NCI-H146 treated with DMSO at 0.1 percent for 48 hours (cell line): Measurements from ENCODE around the gene BABAM2.
"Not testable (repeated sequence)": the region's sequence is repeated elsewhere in the genome, so short reads cannot be mapped to it uniquely, and the experiment has no call there.

ENCODE experiments used
- DNase-seq: peaks from one replicate; lab custom pipeline; 2025; ENCODE audit not compliant: unreplicated experiment; lab: John Stamatoyannopoulos, UW

The BABAM2 gene

GRCh38 chr2:28228434-28228995 lies 338.0 kb downstream of the BABAM2 start:
- no peak for DNase-seq

GRCh38 chr2:28231110-28231631 lies 340.6 kb downstream of the BABAM2 start:
- no peak for DNase-seq

GRCh38 chr2:28232295-28232694 lies 341.8 kb downstream of the BABAM2 start:
- no peak for DNase-seq

- peak; percentile 18 for DNase-seq
These were observed 342.7 kb downstream of the BABAM2 start for GRCh38 chr2:28233164-28233676.

DNA sequence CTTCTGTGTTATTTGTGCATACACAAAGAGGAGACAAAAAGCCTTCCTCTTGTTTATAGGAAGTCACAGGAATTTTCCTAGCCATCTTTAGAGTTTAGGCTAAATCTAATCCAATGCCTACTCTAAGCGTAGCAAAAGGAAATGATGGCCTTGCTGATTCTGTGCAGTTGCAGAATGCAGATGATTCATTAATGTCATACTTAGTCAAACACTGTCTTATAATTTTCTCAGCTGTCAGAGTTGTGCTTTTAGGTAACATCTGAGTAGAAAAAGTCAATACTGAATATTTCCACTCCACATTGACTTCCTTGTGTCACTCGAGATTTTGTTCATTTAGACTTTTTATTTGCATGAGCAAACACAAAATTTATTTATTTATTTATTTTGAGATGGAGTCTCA lies 344.3 kb downstream of the BABAM2 start:
- DNase-seq, result no peak

- no peak for DNase-seq
These were observed 348.7 kb downstream of the BABAM2 start for GRCh38 chr2:28239207-28239606.

DNA sequence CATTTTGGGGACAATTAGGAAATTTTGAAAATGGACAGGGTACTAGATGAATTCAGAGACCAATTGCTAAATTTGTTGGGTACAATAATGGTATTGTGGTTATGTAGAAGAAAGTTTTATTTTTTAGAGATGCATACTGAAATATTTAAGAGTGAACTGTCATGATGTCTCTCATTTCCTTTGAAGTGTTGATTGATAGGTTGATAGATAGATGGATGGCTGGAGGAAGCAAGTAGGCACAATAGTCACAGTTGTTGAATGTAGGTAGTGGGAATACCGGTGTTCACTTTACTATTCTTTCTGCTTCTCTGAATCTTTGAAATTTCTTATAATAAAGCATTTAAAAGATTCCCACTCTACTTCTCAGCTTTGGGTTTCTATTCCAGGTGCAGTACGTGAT lies 350.4 kb downstream of the BABAM2 start:
- DNase-seq, result no peak

DNA sequence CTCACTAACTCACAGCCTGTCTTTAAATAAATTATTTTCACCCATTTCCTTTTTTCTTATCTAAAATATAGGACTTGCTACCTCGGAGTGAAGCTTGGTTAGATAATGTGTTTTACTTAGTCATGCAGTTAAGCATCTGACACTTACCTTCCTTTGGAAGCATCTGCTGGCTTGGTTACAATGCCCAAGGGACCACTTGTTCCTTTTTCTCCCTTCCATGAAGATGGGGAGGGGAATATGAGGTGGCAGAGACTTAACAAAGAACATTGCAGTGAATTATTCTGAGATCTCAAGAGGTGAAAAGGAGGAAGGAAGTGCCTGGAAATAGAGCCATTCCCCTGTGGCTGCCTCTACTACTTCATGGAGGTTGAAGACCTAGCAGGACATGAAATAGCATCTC lies 356.8 kb downstream of the BABAM2 start:
- no peak for DNase-seq

DNA sequence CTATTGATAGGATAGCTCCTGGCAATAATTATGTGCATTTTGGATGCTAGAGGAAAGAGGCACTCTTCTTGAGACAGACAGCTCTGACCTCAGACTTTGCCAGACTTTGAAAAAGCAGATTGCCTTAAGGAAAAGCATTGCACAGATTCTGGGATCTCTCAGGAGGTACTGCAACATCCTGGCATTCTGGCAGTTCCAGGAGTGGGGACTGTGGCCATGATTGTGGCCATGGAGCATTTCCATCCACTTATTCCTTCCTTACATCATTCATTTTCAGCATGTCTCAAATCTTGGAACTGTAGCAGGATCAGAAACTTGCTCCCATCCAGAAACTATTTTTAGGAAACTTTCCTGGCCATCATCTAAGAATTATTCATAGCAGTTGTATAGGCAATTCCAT lies 357.2 kb downstream of the BABAM2 start:
- DNase-seq, result no peak

DNA sequence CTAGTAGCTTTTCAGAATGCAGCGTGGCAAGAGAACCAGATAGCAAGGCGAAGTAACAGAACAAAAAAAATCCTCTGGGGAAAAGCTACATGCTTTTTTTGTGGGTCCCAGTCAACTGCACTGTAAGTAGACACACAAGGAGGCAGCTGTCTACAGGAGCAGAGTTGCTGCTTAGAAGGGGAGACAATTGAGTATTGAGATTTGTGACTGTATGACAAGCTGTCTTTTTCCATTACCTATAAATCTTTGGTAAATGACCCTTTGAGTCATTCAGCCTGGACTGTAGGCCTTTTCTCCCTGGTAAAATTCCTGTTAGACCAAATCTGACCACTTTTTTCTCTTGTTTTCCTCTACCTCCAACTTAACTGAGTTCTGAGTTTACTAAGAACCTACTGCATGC lies 358.0 kb downstream of the BABAM2 start:
- no peak for DNase-seq

DNA sequence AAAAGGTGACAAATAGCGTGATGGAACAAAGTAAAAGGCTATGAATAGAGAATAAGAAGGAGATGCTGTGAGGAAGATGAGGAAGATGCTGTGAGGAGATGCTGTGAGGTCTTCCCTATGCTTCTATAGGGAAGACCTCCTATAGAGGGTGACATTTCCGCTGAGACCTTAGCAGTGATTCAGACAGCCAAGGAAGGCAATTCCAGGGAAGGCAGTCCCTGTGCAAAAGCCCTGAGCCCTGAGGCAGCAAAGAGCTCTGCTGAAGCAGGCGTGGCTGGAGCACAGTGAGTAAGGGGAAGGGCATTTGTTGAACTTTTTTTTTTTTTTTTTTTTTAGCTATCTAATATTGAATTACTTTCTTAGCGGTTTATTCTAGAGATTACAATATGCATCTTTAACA lies 359.5 kb downstream of the BABAM2 start:
- no peak for DNase-seq

GRCh38 chr2:28251337-28251736 lies 360.8 kb downstream of the BABAM2 start:
- DNase-seq, result no peak

GRCh38 chr2:28252311-28252710 lies 361.8 kb downstream of the BABAM2 start:
- no peak for DNase-seq

DNA sequence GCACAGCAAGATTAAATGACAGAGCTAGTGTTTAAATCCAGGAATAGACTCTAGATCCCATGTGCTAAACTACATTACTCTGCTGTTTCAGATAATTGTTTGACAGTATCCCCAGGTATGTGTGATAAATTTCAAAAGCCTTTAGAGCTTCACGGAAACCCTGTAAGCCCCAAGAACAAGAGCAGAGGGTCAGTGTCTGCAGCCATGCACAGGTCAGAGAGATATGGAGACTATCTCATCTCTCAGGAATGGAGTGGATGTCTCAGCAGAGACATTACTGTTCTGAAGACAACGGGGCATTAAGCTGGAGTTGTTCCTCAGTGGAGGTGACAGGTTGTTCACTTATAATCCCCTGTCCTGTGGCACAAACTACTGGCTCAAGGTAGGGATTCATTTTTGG lies 363.0 kb downstream of the BABAM2 start:
- no peak for DNase-seq

DNA sequence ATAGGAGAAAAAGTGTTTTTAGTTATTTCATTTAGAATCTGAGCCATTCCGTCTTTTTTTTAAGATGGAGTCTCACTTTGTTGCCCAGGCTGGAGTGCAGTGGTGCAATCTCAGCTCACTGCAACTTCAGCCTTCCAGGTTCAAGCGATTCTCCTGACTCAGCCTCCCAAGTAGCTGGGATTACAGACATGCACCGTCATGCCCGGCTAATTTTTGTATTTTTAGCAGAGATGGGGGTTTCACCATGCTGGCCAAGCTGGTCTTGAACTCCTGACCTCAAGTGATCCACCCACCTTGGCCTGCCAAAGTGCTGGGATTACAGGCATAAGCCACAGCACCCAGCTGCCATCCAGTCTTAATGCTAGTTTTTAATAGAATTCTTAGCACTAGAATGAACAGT lies 364.7 kb downstream of the BABAM2 start:
- not testable (repeated sequence) for DNase-seq

GRCh38 chr2:28257182-28257581 lies 366.7 kb downstream of the BABAM2 start:
- no peak for DNase-seq

- not testable (repeated sequence) for DNase-seq
These were observed 368.7 kb downstream of the BABAM2 start for GRCh38 chr2:28259226-28259625.

- DNase-seq, result no peak
These were observed 373.2 kb downstream of the BABAM2 start for GRCh38 chr2:28263690-28264089.

DNA sequence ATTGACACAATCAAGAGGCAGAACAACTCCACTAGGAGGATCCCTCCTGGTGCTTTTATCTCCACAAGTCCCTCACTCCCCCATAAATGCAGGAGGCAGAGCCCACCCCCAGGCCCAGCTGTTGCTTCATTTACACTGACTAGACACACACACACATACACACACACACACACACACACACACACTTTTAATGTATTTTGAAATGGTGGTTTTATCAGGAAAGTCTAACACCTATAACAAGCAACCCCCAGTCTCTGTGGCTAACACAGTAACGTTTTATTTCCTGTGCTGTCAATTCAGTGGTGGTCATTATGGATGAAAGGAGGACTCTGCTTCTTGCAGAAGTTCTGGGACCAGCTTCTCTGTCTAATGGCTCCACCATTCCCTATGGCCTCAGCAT lies 376.8 kb downstream of the BABAM2 start:
- no peak for DNase-seq

DNA sequence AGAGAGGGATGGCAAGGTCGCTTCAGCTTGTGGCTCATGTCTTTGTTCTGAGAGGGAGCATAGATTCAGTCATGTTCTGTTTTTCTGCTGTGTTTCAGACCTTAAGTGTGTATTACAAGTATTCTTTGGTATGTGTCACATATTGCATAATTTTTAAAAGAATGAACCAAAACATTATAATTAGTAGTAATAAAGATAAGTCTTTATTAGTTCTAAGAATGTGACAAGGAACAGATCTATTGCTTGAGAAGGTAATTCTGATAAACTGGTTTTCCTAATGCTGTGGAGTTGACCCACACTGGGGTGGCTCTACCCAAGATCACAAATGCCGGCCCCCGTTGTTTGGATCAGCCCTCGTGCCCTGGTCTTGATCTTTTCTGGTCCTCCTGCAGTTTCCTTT lies 377.9 kb downstream of the BABAM2 start:
- no peak for DNase-seq

DNA sequence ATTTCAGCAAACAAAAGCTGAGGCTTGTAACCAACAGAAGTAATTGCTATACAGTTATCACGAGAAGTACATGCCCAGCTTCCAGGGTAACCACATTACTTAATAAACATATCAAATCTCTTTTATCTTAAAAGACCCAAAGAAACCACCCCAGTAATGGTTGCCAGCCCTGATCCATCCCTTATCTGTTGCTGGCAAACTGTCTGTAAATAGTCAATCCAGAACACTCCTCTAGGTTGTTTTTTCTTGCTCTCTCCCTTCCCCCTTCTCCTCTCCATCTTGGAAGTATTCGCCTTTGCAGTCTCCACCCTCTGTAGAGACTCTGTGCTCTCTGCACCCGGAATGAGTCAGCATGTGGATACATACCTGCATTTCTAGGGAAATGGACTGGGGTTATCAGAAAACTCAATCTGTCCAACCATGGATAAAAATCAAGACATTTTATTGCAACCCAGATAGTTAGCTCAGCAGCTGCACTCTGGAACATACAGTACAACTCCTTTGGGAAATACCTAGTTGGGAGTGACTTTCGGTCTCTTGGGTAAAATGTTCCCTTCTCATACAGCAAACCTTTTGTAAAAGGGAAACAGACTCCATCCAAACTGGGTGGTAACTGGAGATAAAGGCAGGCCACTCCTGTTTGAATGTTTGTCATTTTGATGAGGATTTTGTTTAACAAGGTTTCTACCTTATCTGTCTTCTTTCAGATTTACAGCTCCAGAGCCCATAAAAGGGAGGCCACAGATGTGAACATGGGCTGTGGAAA lies 378.7 kb downstream of the BABAM2 start:
- no peak for DNase-seq

DNA sequence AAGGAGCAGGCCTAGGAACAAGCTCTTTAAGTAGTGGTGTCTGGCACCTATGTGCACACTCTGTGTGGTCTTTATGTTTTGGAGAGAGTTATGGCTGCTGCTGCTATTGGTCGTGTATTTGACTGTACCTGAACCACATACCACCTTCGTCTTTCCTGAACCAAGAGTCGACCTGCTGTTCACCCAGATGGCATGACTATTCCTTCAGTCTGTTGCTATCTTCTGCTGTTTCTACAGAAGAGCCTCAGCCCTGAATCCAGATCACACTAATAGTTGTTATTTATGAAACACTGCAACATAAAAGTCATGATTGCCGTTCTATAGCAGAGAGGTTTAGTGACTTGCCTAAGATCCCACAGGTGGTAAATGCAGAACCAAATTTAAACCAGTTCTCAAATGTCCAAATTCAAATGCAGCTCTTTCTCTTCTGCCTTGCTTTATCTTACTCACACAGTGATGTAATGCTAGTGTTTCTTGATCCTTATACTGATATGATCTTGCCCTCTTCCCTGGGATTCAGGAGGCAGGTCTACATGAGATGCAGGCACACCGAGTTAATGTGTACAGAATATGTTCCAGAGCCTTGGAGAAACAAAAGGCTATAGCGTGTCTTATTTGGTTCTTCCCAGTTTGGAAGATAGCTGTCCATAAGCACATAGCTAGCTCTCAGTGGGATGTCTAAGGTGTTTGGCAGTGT lies 380.1 kb downstream of the BABAM2 start:
- no peak for DNase-seq
